Activated CD4-positive, alpha-beta T cell treated with anti-CD3 and anti-CD28 coated beads for 48 hours (primary cell): Measurements from ENCODE around the gene SGK2.
"Not testable (repeated sequence)": the region's sequence is repeated elsewhere in the genome, so short reads cannot be mapped to it uniquely, and the experiment has no call there.

ENCODE experiments used
- DNase-seq: peaks from one replicate; pipeline ENCODE4 v3.0.0-alpha.2; 2020

The SGK2 gene

DNA sequence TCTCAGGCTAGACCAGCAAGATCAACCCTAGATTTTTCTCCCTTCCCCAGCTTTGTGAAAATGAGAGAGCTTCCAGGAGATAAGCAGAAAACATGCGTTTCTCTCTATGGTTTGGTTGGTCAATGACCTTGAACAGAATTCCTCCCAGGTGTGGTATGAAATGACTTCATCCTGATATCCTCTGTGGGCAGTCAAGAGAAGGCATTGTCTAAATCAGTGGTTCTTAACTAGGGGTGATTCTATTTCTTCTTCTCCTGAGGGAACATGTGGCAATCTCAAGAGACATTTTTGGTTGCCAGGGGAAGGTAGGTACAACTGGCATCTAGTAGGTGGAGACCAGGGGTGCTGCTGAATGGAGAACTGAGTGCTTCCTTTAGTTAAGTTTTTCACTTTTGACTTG, 44.3 kb downstream of the SGK2 start:
- DNase-seq: no peak

DNA sequence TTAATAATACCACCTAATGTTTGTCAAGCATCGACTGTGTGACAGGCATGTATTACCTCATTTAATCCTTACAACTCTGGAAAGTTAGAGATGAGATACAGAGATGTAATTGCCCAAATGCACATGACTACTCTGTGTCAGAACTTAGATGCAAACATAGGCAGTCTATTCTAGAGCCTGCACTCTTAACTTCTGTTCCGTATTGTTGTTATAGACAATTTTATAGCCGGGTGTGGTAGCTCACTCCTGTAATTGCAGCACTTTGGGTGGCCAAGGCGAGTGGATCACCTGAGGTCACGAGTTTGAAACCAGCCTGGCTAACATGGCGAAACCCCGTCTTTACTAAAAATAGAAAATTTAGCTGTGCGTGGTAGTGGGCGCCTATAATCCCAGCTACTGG, 46.9 kb downstream of the SGK2 start:
- DNase-seq: no peak

DNA sequence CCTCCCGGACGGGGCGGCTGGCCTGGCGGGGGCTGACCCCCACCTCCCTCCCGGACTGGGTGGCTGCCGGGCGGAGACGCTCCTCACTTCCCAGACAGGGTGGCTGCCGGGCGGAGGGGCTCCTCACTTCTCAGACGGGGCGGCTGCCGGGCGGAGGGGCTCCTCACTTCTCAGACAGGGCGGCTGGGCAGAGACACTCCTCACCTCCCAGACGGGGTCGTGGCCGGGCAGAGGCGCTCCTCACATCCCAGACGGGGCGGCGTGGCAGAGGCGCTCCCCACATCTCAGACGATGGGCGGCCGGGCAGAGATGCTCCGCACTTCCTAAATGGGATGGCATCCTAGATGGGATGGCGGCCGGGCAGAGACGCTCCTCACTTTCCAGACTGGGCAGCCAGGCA, 48.5 kb downstream of the SGK2 start:
- DNase-seq: not testable (repeated sequence)

DNA sequence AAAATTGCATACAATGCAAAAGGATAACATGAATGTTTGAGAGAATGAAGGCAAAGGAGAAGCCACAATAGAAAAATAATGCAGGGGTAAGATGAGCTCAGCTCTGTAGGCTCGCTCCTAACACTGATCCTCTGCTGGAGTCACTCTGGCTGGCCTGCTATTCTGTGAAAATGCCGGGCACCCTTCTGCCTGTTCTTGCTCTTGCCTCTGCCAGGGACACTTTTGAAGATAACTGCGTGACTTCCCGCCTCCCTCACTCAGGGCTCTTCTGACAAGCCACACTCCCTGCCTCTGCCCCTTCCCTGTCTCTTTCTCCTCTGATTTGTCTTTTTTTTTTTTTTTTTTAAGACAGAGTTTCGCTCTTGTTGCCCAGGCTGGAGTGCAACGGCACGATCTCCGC, 72.8 kb downstream of the SGK2 start:
- no peak for DNase-seq
